Neuronal stem cell (in vitro differentiated cells): Measurements from ENCODE around the gene FGD1.

Experiments
- DNase-seq: peaks from one replicate; pipeline ENCODE4 v3.0.0-alpha.2; 2013; ENCODE audit warnings: low spot score
- H2AFZ ChIP-seq: one replicate; pipeline ENCODE4 v1.6.1; 2013; ENCODE audit warnings: mild to moderate bottlenecking, low read length, inconsistent platforms
- H2AK5ac ChIP-seq: 2 replicates; pipeline ENCODE4 v1.6.1; 2013; ENCODE audit warnings: low read depth, mild to moderate bottlenecking, inconsistent platforms, low read length, moderate library complexity, mixed read lengths
- H2BK120ac ChIP-seq: 2 replicates; pipeline ENCODE4 v1.6.1; 2013; ENCODE audit warnings: low read depth, mild to moderate bottlenecking, inconsistent platforms, low read length, moderate library complexity, mixed read lengths
- H2BK12ac ChIP-seq: one replicate; pipeline ENCODE4 v1.6.1; 2013; ENCODE audit warnings: low read length, inconsistent platforms
- H2BK15ac ChIP-seq: 2 replicates; pipeline ENCODE4 v1.6.1; 2013; ENCODE audit warnings: mild to moderate bottlenecking, low read length, inconsistent platforms, mixed read lengths
- H2BK5ac ChIP-seq: one replicate; pipeline ENCODE4 v1.6.1; 2013; ENCODE audit warnings: inconsistent platforms, mild to moderate bottlenecking, low read length, moderate library complexity
- H3K14ac ChIP-seq: one replicate; pipeline ENCODE4 v1.6.1; 2013; ENCODE audit warnings: low read length, inconsistent platforms
- H3K18ac ChIP-seq: 2 replicates; pipeline ENCODE4 v1.6.1; 2013; ENCODE audit warnings: low read length, inconsistent platforms
- H3K23ac ChIP-seq: 2 replicates; pipeline ENCODE4 v1.6.1; 2013; ENCODE audit warnings: low read depth, mild to moderate bottlenecking, mixed read lengths, low read length, inconsistent platforms; ENCODE audit not compliant: poor library complexity
- H3K27ac ChIP-seq: replicated peaks from 3 replicates; pipeline ENCODE4 v1.5.1; 2013; ENCODE audit warnings: low read length, inconsistent platforms
- H3K27me3 ChIP-seq, 3 experiments: 2 replicates each; pipeline ENCODE4 v1.6.1; 2013; ENCODE audit warnings: low read length in 3 of 3, mild to moderate bottlenecking in 2 of 3, inconsistent platforms in 1 of 3, low read depth in 1 of 3, mixed read lengths in 1 of 3, moderate library complexity in 1 of 3; ENCODE audit not compliant: control insufficient read depth in 3 of 3, insufficient read depth in 3 of 3
- H3K36me3 ChIP-seq, 2 donors: replicated peaks in 1 of 2; 2 replicates each; pipeline ENCODE4 v1.6.1; 2013; ENCODE audit warnings: low read length in 2 of 2; ENCODE audit not compliant: control insufficient read depth in 2 of 2, insufficient read depth in 2 of 2
- H3K4ac ChIP-seq: 2 replicates; pipeline ENCODE4 v1.6.1; 2013; ENCODE audit warnings: inconsistent platforms, mild to moderate bottlenecking, low read length, moderate library complexity
- H3K4me1 ChIP-seq, 2 donors: 1 replicate in 1 of 2; 2 replicates in 1 of 2; pipeline ENCODE4 v1.6.1; 2013; ENCODE audit warnings: low read length in 2 of 2, low read depth in 1 of 2; ENCODE audit not compliant: control insufficient read depth in 2 of 2, insufficient read depth in 1 of 2
- H3K4me2 ChIP-seq: one replicate; pipeline ENCODE4 v1.6.1; 2013; ENCODE audit warnings: mild to moderate bottlenecking, low read length, inconsistent platforms; ENCODE audit not compliant: insufficient read depth, poor library complexity, severe bottlenecking
- H3K4me3 ChIP-seq, 2 donors: 2 replicates each; pipeline ENCODE4 v1.5.1; 2013; ENCODE audit warnings: low read length in 2 of 2, mild to moderate bottlenecking in 2 of 2, inconsistent platforms in 1 of 2, moderate library complexity in 1 of 2
- H3K79me1 ChIP-seq: one replicate; pipeline ENCODE4 v1.6.1; 2013; ENCODE audit warnings: low read depth, mild to moderate bottlenecking, inconsistent platforms, low read length, moderate library complexity
- H3K9ac ChIP-seq: one replicate; pipeline ENCODE4 v1.6.1; 2013; ENCODE audit warnings: mild to moderate bottlenecking, low read depth, low read length, inconsistent platforms; ENCODE audit not compliant: poor library complexity
- H3K9me3 ChIP-seq, 2 donors: replicated peaks in 1 of 2; 2 replicates each; pipeline versions ENCODE3 to v1.6.1; 2013; ENCODE audit warnings: low read length in 2 of 2, mild to moderate bottlenecking in 2 of 2, inconsistent platforms in 1 of 2, low read depth in 1 of 2, mixed read lengths in 1 of 2, moderate library complexity in 1 of 2; ENCODE audit not compliant: control insufficient read depth in 2 of 2, insufficient read depth in 1 of 2
- H4K8ac ChIP-seq: one replicate; pipeline ENCODE4 v1.6.1; 2013; ENCODE audit warnings: low read depth, mild to moderate bottlenecking, inconsistent platforms, low read length, moderate library complexity
- H4K91ac ChIP-seq: one replicate; pipeline ENCODE4 v1.6.1; 2013; ENCODE audit warnings: low read length, low read depth, mild to moderate bottlenecking, inconsistent platforms; ENCODE audit not compliant: poor library complexity
- WGBS, 2 donors: extraction: QIAGEN DNeasy Blood & Tissue Kit; methylation state at CpG; one replicate each; pipeline ENCODE4 v1.1.7; 2013; ENCODE audit warnings: missing lambda C conversion rate in 2 of 2, mixed read lengths in 1 of 2; ENCODE audit not compliant: insufficient read length in 2 of 2, insufficient replicate concordance in 1 of 2; ENCODE audit errors: extremely low coverage in 2 of 2; 5-methylcytosine and 5-hydroxymethylcytosine counted together

Gene FGD1

DNA sequence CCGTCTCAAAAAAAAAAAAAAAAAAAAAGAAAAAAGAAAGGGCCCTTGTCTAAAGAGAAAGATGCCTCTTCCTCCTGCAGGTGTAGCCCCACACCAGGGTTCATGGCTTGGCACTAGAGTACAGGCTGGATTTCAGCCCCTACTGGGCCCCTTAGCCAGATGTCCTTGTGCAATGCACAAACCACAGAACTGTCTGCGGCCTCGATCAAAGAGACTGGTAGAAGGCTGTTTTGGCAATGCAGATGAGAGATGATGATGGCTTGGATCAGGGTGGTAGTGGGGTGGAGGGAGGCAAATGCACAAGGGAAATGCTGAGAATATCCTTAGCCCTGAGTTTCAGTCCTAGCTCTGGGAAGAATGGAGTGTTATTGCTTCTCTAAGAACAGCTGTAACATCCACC is 82.3 kb downstream of the FGD1 start:
- no CpG with 5 or more reads among the region's 3 CpGs for WGBS, 2 donors
- Histone ChIP-seq H3K9me3 (no peaks in the 10 kb centered on the region), H3K14ac (no peak overlapping the region), H3K23ac (no peak overlapping the region), H2BK5ac (no peak overlapping the region), H3K79me1 (no peaks in the 10 kb centered on the region), H3K9ac (no peak overlapping the region), H3K27me3 (no peaks in the 10 kb centered on the region), H2BK15ac (no peak overlapping the region), H2AK5ac (no peak overlapping the region), H2BK120ac (no peak overlapping the region), H4K91ac (no peak overlapping the region), H2BK12ac (no peak overlapping the region), H2AFZ (no peak overlapping the region), H3K4me3 (no peak overlapping the region), H3K18ac (no peak overlapping the region), H4K8ac (no peak overlapping the region), H3K36me3 (no peaks in the 10 kb centered on the region), H3K4ac (no peak overlapping the region), H3K4me2 (no peak overlapping the region), H3K27ac (no peak overlapping the region), H3K4me1 (peaks cover 0 to 4% of the 10 kb centered on the region in 2 donors)
- no peak for DNase-seq

DNA sequence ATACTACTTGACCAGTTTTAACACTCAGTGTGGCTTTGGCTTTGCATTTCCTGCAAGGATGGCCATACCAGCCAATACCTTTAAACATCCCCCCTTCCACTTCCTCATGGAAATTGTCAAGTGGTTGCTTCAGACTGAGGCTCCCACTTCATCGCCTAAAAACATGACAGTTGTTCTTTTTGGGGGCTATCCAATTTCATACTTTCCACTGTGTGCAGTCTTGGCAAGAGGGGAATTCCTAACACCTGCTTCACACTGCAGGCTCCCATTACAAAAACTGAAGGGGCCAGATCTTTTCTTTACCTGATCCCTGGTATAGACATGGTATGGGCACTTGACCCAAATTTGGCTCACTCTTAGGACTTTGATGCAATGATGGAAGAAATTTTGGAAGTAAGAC is 84.3 kb downstream of the FGD1 start:
- H3K9ac ChIP-seq, result no peak overlapping the region
- H3K4me1 ChIP-seq, result peaks cover 0 to 4% of the 10 kb centered on the region in 2 donors
- H4K91ac ChIP-seq, result no peak overlapping the region
- H2BK5ac ChIP-seq, result no peak overlapping the region
- no peak overlapping the region for H2BK12ac ChIP-seq
- no peak for DNase-seq
- no peaks in the 10 kb centered on the region for H3K36me3 ChIP-seq
- WGBS, 2 donors, result no CpG with 5 or more reads among the region's 1 CpG
- no peak overlapping the region for H3K18ac ChIP-seq
- no peaks in the 10 kb centered on the region for H3K9me3 ChIP-seq
- no peak overlapping the region for H2BK15ac ChIP-seq
- no peak overlapping the region for H4K8ac ChIP-seq
- H2BK120ac ChIP-seq, result no peak overlapping the region
- H2AK5ac ChIP-seq, result no peak overlapping the region
- no peaks in the 10 kb centered on the region for H3K79me1 ChIP-seq
- H3K27ac ChIP-seq, result no peak overlapping the region
- no peak overlapping the region for H3K14ac ChIP-seq
- H3K23ac ChIP-seq, result no peak overlapping the region
- H3K4me2 ChIP-seq, result no peak overlapping the region
- no peak overlapping the region for H2AFZ ChIP-seq
- no peaks in the 10 kb centered on the region for H3K27me3 ChIP-seq
- no peak overlapping the region for H3K4ac ChIP-seq
- no peak overlapping the region for H3K4me3 ChIP-seq

DNA sequence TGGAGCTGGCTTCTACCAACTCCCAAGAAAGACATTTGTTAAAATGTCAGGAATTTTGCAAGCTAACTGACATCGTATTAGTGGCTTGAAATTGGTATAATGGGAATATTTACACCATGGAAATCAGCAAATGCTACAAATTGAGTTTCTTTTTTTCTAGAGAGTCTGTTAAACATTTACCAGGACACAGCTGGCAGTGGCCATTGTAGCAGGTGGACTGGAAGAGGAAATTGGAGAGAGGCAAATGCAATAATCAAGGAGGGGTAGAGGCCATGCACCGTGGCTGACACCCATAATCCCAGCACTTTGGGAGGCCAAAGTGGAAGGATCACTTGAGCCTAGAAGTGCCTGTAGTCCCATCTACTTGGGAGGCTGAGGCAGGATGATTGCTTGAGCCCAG is 88.8 kb downstream of the FGD1 start:
- H3K36me3 ChIP-seq, result no peaks in the 10 kb centered on the region
- no peak overlapping the region for H4K91ac ChIP-seq
- no peak overlapping the region for H3K14ac ChIP-seq
- H2BK12ac ChIP-seq, result no peak overlapping the region
- H3K4me3 ChIP-seq, result no peak overlapping the region
- H3K27me3 ChIP-seq, result no peaks in the 10 kb centered on the region
- no peak for DNase-seq
- H3K18ac ChIP-seq, result no peak overlapping the region
- no peak overlapping the region for H2BK120ac ChIP-seq
- H2BK5ac ChIP-seq, result no peak overlapping the region
- H2AFZ ChIP-seq, result no peak overlapping the region
- no peak overlapping the region for H2BK15ac ChIP-seq
- no peak overlapping the region for H3K4ac ChIP-seq
- H3K23ac ChIP-seq, result no peak overlapping the region
- H4K8ac ChIP-seq, result no peak overlapping the region
- no peak overlapping the region for H2AK5ac ChIP-seq
- no peak overlapping the region for H3K27ac ChIP-seq
- H3K79me1 ChIP-seq, result no peaks in the 10 kb centered on the region
- H3K9me3 ChIP-seq, result no peaks in the 10 kb centered on the region
- no peaks in the 10 kb centered on the region for H3K4me1 ChIP-seq
- no peak overlapping the region for H3K4me2 ChIP-seq
- no peak overlapping the region for H3K9ac ChIP-seq
- no CpG with 5 or more reads among the region's 2 CpGs for WGBS, 2 donors

DNA sequence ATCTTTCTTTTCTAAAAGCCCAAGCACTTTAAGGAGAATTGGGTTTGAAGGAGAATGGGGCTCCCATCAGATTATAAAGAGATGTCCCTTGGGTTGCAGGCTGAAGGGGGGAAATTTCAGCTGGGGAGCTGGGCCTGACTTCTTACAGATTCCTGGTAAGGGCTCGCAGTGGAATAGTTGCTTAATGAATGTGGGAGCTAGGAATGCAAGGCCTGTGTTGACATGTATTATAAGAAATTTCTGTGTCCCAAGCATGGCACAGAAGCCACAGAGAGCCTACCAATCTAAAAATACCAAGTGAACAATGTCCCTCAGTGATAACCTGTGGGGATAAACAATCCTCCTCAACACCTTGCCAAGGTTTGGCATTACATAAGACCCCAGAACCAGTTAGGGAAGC is 98.9 kb downstream of the FGD1 start:
- Histone ChIP-seq H4K91ac (no peak overlapping the region), H3K4me2 (no peak overlapping the region), H3K36me3 (no peaks in the 10 kb centered on the region), H3K27me3 (no peaks in the 10 kb centered on the region), H2AK5ac (no peak overlapping the region), H2BK12ac (no peak overlapping the region), H4K8ac (no peak overlapping the region), H3K9me3 (no peaks in the 10 kb centered on the region), H2BK120ac (no peak overlapping the region), H2BK5ac (no peak overlapping the region), H3K79me1 (no peaks in the 10 kb centered on the region), H2BK15ac (no peak overlapping the region), H3K4me1 (no peaks in the 10 kb centered on the region), H3K9ac (no peak overlapping the region), H3K23ac (no peak overlapping the region), H3K4ac (no peak overlapping the region), H3K27ac (no peak overlapping the region), H3K18ac (no peak overlapping the region), H3K4me3 (no peak overlapping the region), H3K14ac (no peak overlapping the region), H2AFZ (no peak overlapping the region)
- DNase-seq, result no peak
- no CpG with 5 or more reads among the region's 1 CpG for WGBS, 2 donors
